GM12878 (cell line): ENCODE measurements around the gene WNK2. TPM values are rescaled to one million over a fixed set of nuclear protein-coding genes. Genes with fewer than 3 reads are reported as not detected.

ENCODE experiments used
- ATAC-seq: fragments of 200-7000 bp; cut with Tn5 transposase; 3 replicates; pipeline ENCODE4 v1.9.1; 2020; ENCODE audit warnings: mild to moderate bottlenecking, moderate library complexity
- BruUV-seq: library from RNA; stranded (reverse); fragments of 400-500 nt; replicated peaks from 2 replicates; lab custom pipeline; 2021; lab: Mats Ljungman, UMichigan
- CTCF ChIA-PET: fragments of 300-600 bp; sonication (Branson Sonifier 250); formaldehyde crosslinking; extraction: SDS; loops from one replicate; lab custom pipeline; 2021; ENCODE audit warnings: inconsistent platforms; lab: Yijun Ruan, JAX
- POLR2A ChIA-PET: fragments of 350-600 bp; formaldehyde crosslinking; extraction: SDS; loops from one replicate; lab custom pipeline; 2021; ENCODE audit warnings: inconsistent platforms; lab: Charles Lee
- RAD21 ChIA-PET: fragments of 300-600 bp; sonication (Branson Sonifier 250); formaldehyde crosslinking; loops from one replicate; lab custom pipeline; 2023; ENCODE audit warnings: antibody characterized with exemption; ENCODE audit not compliant: unreplicated experiment; lab: Charles Lee
- SMC1A ChIA-PET: fragments of 300-600 bp; sonication (Branson Sonifier 250); formaldehyde crosslinking; loops from one replicate; lab custom pipeline; 2023; ENCODE audit not compliant: unreplicated experiment, uncharacterized antibody; lab: Charles Lee
- DNase-seq: peaks from one replicate; pipeline ENCODE4 v3.0.0-alpha.2; 2011; ENCODE audit warnings: low read depth, low spot score
- FAIRE-seq: peaks from 3 replicates; lab custom pipeline; 2011; peaks lifted over from hg19 to GRCh38; lab: Jason Lieb, UNC
- H2AFZ ChIP-seq: 2 replicates; pipeline ENCODE4 v1.6.0; 2011; ENCODE audit warnings: low read depth, low read length, control low read depth; ENCODE audit not compliant: control insufficient read depth
- H3K27ac ChIP-seq: 2 replicates; pipeline ENCODE4 v1.5.1; 2011; ENCODE audit warnings: control low read depth; ENCODE audit not compliant: control insufficient read depth, insufficient read depth
- H3K27me3 ChIP-seq, 2 experiments: replicated peaks in 1 of 2; 2 replicates each; pipeline versions ENCODE4 v1.6.0 to v1.6.1; 2011; ENCODE audit warnings: low read length in 1 of 2; ENCODE audit not compliant: control insufficient read depth in 2 of 2, insufficient read depth in 2 of 2
- H3K36me3 ChIP-seq, 2 experiments: 2 replicates each; pipeline ENCODE4 v1.5.1; 2011; ENCODE audit warnings: low read length in 1 of 2; ENCODE audit not compliant: control insufficient read depth in 2 of 2, insufficient read depth in 2 of 2
- H3K4me1 ChIP-seq: 2 replicates; pipeline ENCODE4 v1.6.1; 2011; ENCODE audit warnings: mild to moderate bottlenecking, low read length, moderate library complexity, mixed read lengths; ENCODE audit not compliant: control insufficient read depth, insufficient read depth
- H3K4me2 ChIP-seq: 2 replicates; pipeline ENCODE4 v1.6.0; 2011; ENCODE audit warnings: control low read depth; ENCODE audit not compliant: control insufficient read depth, insufficient read depth
- H3K4me3 ChIP-seq: fragments of 200-600 bp; sonication (generic); 2 replicates; pipeline ENCODE4 v1.5.1; 2016
- H3K79me2 ChIP-seq: 2 replicates; pipeline ENCODE4 v1.6.0; 2011; ENCODE audit warnings: low read length; ENCODE audit not compliant: control insufficient read depth, insufficient read depth
- H3K9ac ChIP-seq: 2 replicates; pipeline ENCODE4 v1.8.0; 2011; ENCODE audit warnings: low read length, control low read depth, mixed read lengths; ENCODE audit not compliant: control insufficient read depth, insufficient read depth
- H3K9me3 ChIP-seq: replicated peaks from 3 replicates; pipeline ENCODE4 v1.5.1; 2011; ENCODE audit warnings: mild to moderate bottlenecking, low read length; ENCODE audit not compliant: control insufficient read depth, insufficient read depth
- H4K20me1 ChIP-seq: 2 replicates; pipeline ENCODE4 v1.6.0; 2011; ENCODE audit not compliant: control insufficient read depth, insufficient read depth
- ATF3 ChIP-seq: IDR thresholded peaks from 2 replicates; pipeline ENCODE4 v1.6.1; 2011; ENCODE audit warnings: low read depth, mild to moderate bottlenecking, low read length, moderate library complexity, borderline replicate concordance; ENCODE audit errors: extremely low read depth
- BCL3 ChIP-seq: IDR thresholded peaks from 2 replicates; pipeline ENCODE4 v1.6.1; 2011; ENCODE audit warnings: borderline replicate concordance, low read depth, mild to moderate bottlenecking, moderate library complexity, low read length; ENCODE audit not compliant: insufficient read depth, poor library complexity, severe bottlenecking
- E2F8 ChIP-seq: fragments of 450-650 bp; IDR thresholded peaks from 2 replicates; pipeline ENCODE4 v1.6.1; 2018; ENCODE audit warnings: mild to moderate bottlenecking, low read depth, moderate library complexity; ENCODE audit not compliant: partially characterized antibody
- MEF2B ChIP-seq: fragments of 450-650 bp; IDR thresholded peaks from 2 replicates; pipeline ENCODE4 v1.6.1; 2018; ENCODE audit warnings: mild to moderate bottlenecking, moderate library complexity; ENCODE audit not compliant: partially characterized antibody, poor library complexity, severe bottlenecking
- MLLT1 ChIP-seq: fragments of 450-650 bp; IDR thresholded peaks from 2 replicates; pipeline ENCODE4 v1.6.1; 2016; ENCODE audit warnings: mild to moderate bottlenecking
- POLR2AphosphoS2 ChIP-seq: IDR thresholded peaks from 2 replicates; pipeline ENCODE4 v1.6.1; 2011; ENCODE audit warnings: low read depth, mild to moderate bottlenecking, low read length, improper control_type of control experiment, moderate library complexity
- SMAD1 ChIP-seq: fragments of 450-650 bp; IDR thresholded peaks from 2 replicates; pipeline ENCODE4 v1.6.1; 2018; ENCODE audit warnings: mild to moderate bottlenecking, low read depth; ENCODE audit not compliant: partially characterized antibody
- WGBS: methylation state at CpG from one replicate; pipeline ENCODE4 v1.1.6; 2016; ENCODE audit warnings: low lambda C conversion rate; ENCODE audit not compliant: insufficient replicate concordance, insufficient coverage; ENCODE audit errors: missing lambda C conversion rate; 5-methylcytosine and 5-hydroxymethylcytosine counted together
- in situ Hi-C: fragments of 300-500 bp; cut with MboI; formaldehyde crosslinking; loops from 9 replicates; pipeline ENCODE4 v1.14.3; 2018; ENCODE audit warnings: mixed read lengths
- intact Hi-C: fragments of 100-400 bp; cut with micrococcal nuclease; formaldehyde crosslinking; loops from one replicate; pipeline ENCODE4 v1.14.2; 2022; ENCODE audit not compliant: unreplicated experiment
- polyA plus RNA-seq, 11 experiments: library from polyadenylated mRNA; depleted of rRNA in 4 of 11; unstranded in 6 of 11; stranded (reverse) in 5 of 11; fragments of >200 nt; fragmentation: Nextera tagmentation in 4 of 11; fragmentation: Illumina TruSeq in 1 of 11; extraction: Ambion mirVana in 4 of 11; extraction: Trizol in 1 of 11; gene quantifications; 1 replicate in 1 of 11; 2 replicates in 10 of 11; pipeline versions ENCODE4 v1.2.1 to v1.2.3, GENCODE V29; 2011 to 2016; ENCODE audit warnings: inconsistent platforms in 2 of 11, missing spikeins in 2 of 11, low read depth in 1 of 11
- total RNA-seq, 4 experiments: library from RNA; depleted of rRNA in 3 of 4; stranded (reverse); fragments of >200 nt in 3 of 4; fragmentation: Illumina TruSeq in 1 of 4; extraction: Trizol in 1 of 4; gene quantifications; 2 replicates each; pipeline versions ENCODE4 v1.2.1 to v1.2.3, GENCODE V29; 2013 to 2021

Gene WNK2
- total and polyA plus RNA-seq, 10 of the 15 experiments (the other 5 are each of a cell fraction or from before 2014, with no cell fraction given) = 0.15 TPM; not detected in 9

GRCh38 chr9:93230185-93230584, 46.2 kb downstream of the WNK2 start:
- Histone ChIP-seq H4K20me1 (no peaks in the 10 kb centered on the region), H2AFZ (no peak overlapping the region), H3K4me2 (no peak overlapping the region), H3K27me3 (peaks cover 0 to 4% of the 10 kb centered on the region in 2 experiments; a peak in 2 of 4 replicates), H3K4me1 (no peaks in the 10 kb centered on the region), H3K79me2 (no peaks in the 10 kb centered on the region), H3K9ac (no peak overlapping the region), H3K4me3 (no peak overlapping the region), H3K9me3 (no peaks in the 10 kb centered on the region), H3K27ac (no peak overlapping the region), H3K36me3 (no peaks in the 10 kb centered on the region)
- 61% methylated on average over 6 of the region's 6 CpGs for WGBS
- FAIRE-seq (no peak), ATAC-seq (no peak), DNase-seq (no peak)
- ChIA-PET POLR2A (no interaction called here), SMC1A (no interaction called here), RAD21 (interaction anchor here (0.9 kb wide), 1 partner anchor 227 kb away, joined by 3 read pairs; no protein-coding TSS in a partner anchor), CTCF (no interaction called here)
- in situ Hi-C loops = no loop called here
- intact Hi-C loops = no loop called here
- TF ChIP-seq E2F8 (no peak), MLLT1 (no peak), POLR2AphosphoS2 (no peak), ATF3 (no peak), MEF2B (no peak), BCL3 (no peak), SMAD1 (no peak)
- no TSS peak for BruUV-seq
